Epithelial cell of proximal tubule (primary cell): ENCODE data around the gene TFEB. TPM values are rescaled to one million over a fixed set of nuclear protein-coding genes. Genes with fewer than 3 reads are reported as not detected.

Experiments used
- DNase-seq: peaks from one replicate; pipeline ENCODE4 v3.0.0-alpha.2; 2011; ENCODE audit warnings: low read depth
- H3K4me3 ChIP-seq: 2 replicates; pipeline ENCODE4 v1.5.1; 2011; ENCODE audit warnings: low read depth, mild to moderate bottlenecking, low read length
- CTCF ChIP-seq: conservative IDR thresholded peaks from 2 replicates; pipeline ENCODE4 v1.5.1; 2012; ENCODE audit warnings: low read depth, mild to moderate bottlenecking, low read length
- total RNA-seq: library from RNA; depleted of rRNA; stranded (reverse); fragments of >200 nt; gene quantifications from 2 replicates; pipeline ENCODE4 v1.2.3, GENCODE V29; 2015

TFEB gene
- total RNA-seq, 1 donor from 2014 or later = 3.3 TPM

GRCh38 chr6:41759905-41760579 lies 24.6 kb upstream of the TFEB start:
- DNase-seq = no peak
- no peak for TF ChIP-seq CTCF
- H3K4me3 ChIP-seq = no peak overlapping the region

- TF ChIP-seq CTCF = no peak
- no peak overlapping the region for H3K4me3 ChIP-seq
- no peak for DNase-seq
These were observed 23.9 kb upstream of the TFEB start for GRCh38 chr6:41759106-41759904.

- DNase-seq = no peak
- TF ChIP-seq CTCF = no peak
- no peak overlapping the region for H3K4me3 ChIP-seq
These were observed 23.2 kb upstream of the TFEB start for GRCh38 chr6:41758641-41759035.

GRCh38 chr6:41757931-41758640 lies 22.7 kb upstream of the TFEB start:
- no peak overlapping the region for H3K4me3 ChIP-seq
- DNase-seq = no peak
- no peak for TF ChIP-seq CTCF

GRCh38 chr6:41757271-41757670 lies 21.9 kb upstream of the TFEB start:
- no peak for TF ChIP-seq CTCF
- H3K4me3 ChIP-seq = no peak overlapping the region
- no peak for DNase-seq

GRCh38 chr6:41756354-41756753 lies 20.9 kb upstream of the TFEB start:
- DNase-seq = no peak
- no peak for TF ChIP-seq CTCF
- no peak overlapping the region for H3K4me3 ChIP-seq
